Measurements from ENCODE around the gene PRXL2C. TPM values are rescaled to one million over a fixed set of nuclear protein-coding genes. Genes with fewer than 3 reads are reported as not detected.
A peak's percentile ranks its signal among the peaks of the same experiment; 100 is the strongest.
"Not testable (repeated sequence)": the region's sequence is repeated elsewhere in the genome, so short reads cannot be mapped to it uniquely, and the experiment has no call there.

The PRXL2C gene
- total and polyA plus RNA-seq, 9 of the 15 experiments (the other 6 are each of a cell fraction or from before 2014, with no cell fraction given) = 3.6 to 15.3 (median 10.6) TPM

DNA sequence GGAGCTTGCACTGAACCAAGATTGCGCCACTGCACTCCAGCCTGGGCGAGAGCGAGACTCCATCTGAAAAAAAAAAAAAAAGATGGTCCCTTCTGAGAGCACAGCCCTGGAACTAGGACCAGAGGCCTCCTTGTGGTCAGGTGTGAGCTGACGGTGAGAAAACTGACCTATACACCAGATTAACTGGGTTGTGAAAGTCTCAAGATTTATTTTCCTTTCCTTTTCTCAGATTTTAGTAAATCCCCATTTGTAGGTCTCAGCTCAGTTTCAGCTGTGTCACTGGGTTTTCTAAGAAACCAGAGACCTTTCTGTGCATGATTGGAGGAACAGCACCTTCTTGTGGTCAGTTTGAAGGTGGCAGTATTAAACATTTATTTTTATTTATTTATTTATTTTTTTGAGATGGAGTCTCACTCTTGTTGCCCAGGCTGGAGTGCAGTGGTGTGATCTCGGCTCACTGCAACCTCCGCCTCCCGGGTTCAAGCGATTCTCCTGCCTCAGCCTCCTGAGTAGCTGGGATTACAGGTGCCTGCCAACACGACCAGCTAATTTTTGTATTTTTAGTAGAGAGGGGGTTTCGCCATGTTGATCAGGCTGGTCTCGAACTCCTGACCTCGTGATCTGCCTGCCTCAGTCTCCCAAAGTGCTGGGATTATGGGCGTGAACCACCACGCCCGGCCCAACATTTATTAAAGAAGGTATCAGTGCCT lies 11.7 kb upstream of the PRXL2C start (continued):
- TF ChIP-seq, protein P1, sequence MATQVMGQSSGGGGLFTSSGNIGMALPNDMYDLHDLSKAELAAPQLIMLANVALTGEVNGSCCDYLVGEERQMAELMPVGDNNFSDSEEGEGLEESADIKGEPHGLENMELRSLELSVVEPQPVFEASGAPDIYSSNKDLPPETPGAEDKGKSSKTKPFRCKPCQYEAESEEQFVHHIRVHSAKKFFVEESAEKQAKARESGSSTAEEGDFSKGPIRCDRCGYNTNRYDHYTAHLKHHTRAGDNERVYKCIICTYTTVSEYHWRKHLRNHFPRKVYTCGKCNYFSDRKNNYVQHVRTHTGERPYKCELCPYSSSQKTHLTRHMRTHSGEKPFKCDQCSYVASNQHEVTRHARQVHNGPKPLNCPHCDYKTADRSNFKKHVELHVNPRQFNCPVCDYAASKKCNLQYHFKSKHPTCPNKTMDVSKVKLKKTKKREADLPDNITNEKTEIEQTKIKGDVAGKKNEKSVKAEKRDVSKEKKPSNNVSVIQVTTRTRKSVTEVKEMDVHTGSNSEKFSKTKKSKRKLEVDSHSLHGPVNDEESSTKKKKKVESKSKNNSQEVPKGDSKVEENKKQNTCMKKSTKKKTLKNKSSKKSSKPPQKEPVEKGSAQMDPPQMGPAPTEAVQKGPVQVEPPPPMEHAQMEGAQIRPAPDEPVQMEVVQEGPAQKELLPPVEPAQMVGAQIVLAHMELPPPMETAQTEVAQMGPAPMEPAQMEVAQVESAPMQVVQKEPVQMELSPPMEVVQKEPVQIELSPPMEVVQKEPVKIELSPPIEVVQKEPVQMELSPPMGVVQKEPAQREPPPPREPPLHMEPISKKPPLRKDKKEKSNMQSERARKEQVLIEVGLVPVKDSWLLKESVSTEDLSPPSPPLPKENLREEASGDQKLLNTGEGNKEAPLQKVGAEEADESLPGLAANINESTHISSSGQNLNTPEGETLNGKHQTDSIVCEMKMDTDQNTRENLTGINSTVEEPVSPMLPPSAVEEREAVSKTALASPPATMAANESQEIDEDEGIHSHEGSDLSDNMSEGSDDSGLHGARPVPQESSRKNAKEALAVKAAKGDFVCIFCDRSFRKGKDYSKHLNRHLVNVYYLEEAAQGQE (IDR thresholded peaks at IDR 0.05; ENCODE audit: borderline replicate concordance) = peak; percentile 68
- TF ChIP-seq, protein P1 (CRISPR knock-in tag; IDR thresholded peaks at IDR 0.05; ENCODE audit: low read depth) = not testable (repeated sequence)
- TF ChIP-seq RAD21 (CRISPR knock-in tag; conservative IDR thresholded peaks at IDR 0.05 in 1 of 2, IDR thresholded peaks at IDR 0.05 in 1 of 2) (peak; percentile 64 to 86), ZFP36 (IDR thresholded peaks at IDR 0.05; ENCODE audit: low read depth, low read length, partially characterized antibody) (peak; percentile 6), STAT5A (IDR thresholded peaks at IDR 0.05; ENCODE audit: borderline replicate concordance, low read length) (0 out of 2 replicates have a peak, but pooled peaks have one; percentile 24)
